COLO829 (cell line): Measurements from ENCODE around the gene RIPOR1.

Source experiments
- DNase-seq: peaks from one replicate; pipeline ENCODE4 v3.0.0; 2012; ENCODE audit warnings: low spot score

Gene RIPOR1

GRCh38 chr16:67552476-67552875 is 23.8 kb downstream of the RIPOR1 start:
- no peak for DNase-seq

- no peak for DNase-seq
Observed at GRCh38 chr16:67555795-67556212, 27.2 kb downstream of the RIPOR1 start.

- no peak for DNase-seq
Observed at GRCh38 chr16:67558859-67559258, 30.2 kb downstream of the RIPOR1 start.

- no peak for DNase-seq
Observed at GRCh38 chr16:67560827-67561342, 32.3 kb downstream of the RIPOR1 start.

- DNase-seq, result no peak
Observed at GRCh38 chr16:67561501-67561823, 32.8 kb downstream of the RIPOR1 start.

- peak; percentile 77 for DNase-seq
Observed at GRCh38 chr16:67561824-67562525, 33.3 kb downstream of the RIPOR1 start.

- DNase-seq, result no peak
Observed at GRCh38 chr16:67562526-67562917, 33.9 kb downstream of the RIPOR1 start, which contains the start of gene CTCF. Gene CTCF, plus strand, starts transcription at chr16:67562526. Its CDS starts 48,307 bp downstream, at chr16:67610833.

GRCh38 chr16:67562918-67563707 is 34.5 kb downstream of the RIPOR1 start:
- DNase-seq, result no peak

- DNase-seq, result no peak
Observed at GRCh38 chr16:67563708-67564468, 35.3 kb downstream of the RIPOR1 start.

GRCh38 chr16:67565470-67566100 is 37.0 kb downstream of the RIPOR1 start:
- no peak for DNase-seq

GRCh38 chr16:67571464-67571863 is 42.8 kb downstream of the RIPOR1 start:
- no peak for DNase-seq

GRCh38 chr16:67571981-67572431 is 43.4 kb downstream of the RIPOR1 start:
- DNase-seq, result no peak

GRCh38 chr16:67579686-67580085 is 51.1 kb downstream of the RIPOR1 start:
- no peak for DNase-seq

GRCh38 chr16:67580202-67580601 is 51.6 kb downstream of the RIPOR1 start:
- no peak for DNase-seq

GRCh38 chr16:67593288-67593687 is 64.7 kb downstream of the RIPOR1 start:
- DNase-seq, result no peak

GRCh38 chr16:67593701-67594100 is 65.1 kb downstream of the RIPOR1 start:
- DNase-seq, result no peak

- no peak for DNase-seq
Observed at GRCh38 chr16:67594256-67594915, 65.8 kb downstream of the RIPOR1 start.

GRCh38 chr16:67594956-67595355 is 66.3 kb downstream of the RIPOR1 start:
- no peak for DNase-seq
